PC-9 (cell line): Measurements from ENCODE around the gene PRR35. TPM values are rescaled to one million over a fixed set of nuclear protein-coding genes. Genes with fewer than 3 reads are reported as not detected.

Experiments
- BruUV-seq: library from RNA; stranded (reverse); fragments of 400-500 nt; replicated peaks from 2 replicates; lab custom pipeline; 2021; lab: Mats Ljungman, UMichigan
- CTCF ChIA-PET: fragments of 300-600 bp; sonication (Branson Sonifier 250); formaldehyde crosslinking; loops from one replicate; lab custom pipeline; 2022; ENCODE audit warnings: antibody characterized with exemption; lab: Charles Lee
- POLR2A ChIA-PET: fragments of 300-600 bp; sonication (Branson Sonifier 250); formaldehyde crosslinking; loops from one replicate; lab custom pipeline; 2022; ENCODE audit warnings: antibody characterized with exemption; ENCODE audit not compliant: unreplicated experiment; lab: Charles Lee
- DNase-seq, 2 experiments: peaks; one replicate each; pipeline versions ENCODE4 v3.0.0 to v3.0.0-alpha.2; 2015 to 2022; ENCODE audit warnings: mixed read lengths in 1 of 2
- H2AFZ ChIP-seq: fragments of 200-600 bp; sonication (generic); 2 replicates; pipeline ENCODE4 v1.8.1; 2017; ENCODE audit warnings: antibody characterized with exemption
- H3F3A ChIP-seq: fragments of 200-600 bp; sonication (generic); 2 replicates; pipeline ENCODE4 v1.8.1; 2017; ENCODE audit warnings: antibody characterized with exemption, mild to moderate bottlenecking, low read depth; ENCODE audit not compliant: insufficient read depth
- H3K27ac ChIP-seq: fragments of 200-600 bp; sonication (generic); 2 replicates; pipeline ENCODE4 v1.6.1; 2016; ENCODE audit warnings: mixed run types
- H3K27me3 ChIP-seq: fragments of 200-600 bp; sonication (generic); 2 replicates; pipeline ENCODE4 v1.6.1; 2016; ENCODE audit warnings: low read depth, mixed run types; ENCODE audit not compliant: insufficient read depth
- H3K36me3 ChIP-seq: fragments of 200-600 bp; sonication (generic); 2 replicates; pipeline ENCODE4 v1.6.1; 2016; ENCODE audit warnings: low read depth, mixed run types
- H3K4me1 ChIP-seq: fragments of 200-600 bp; sonication (generic); replicated peaks from 2 replicates; pipeline ENCODE4 v1.6.1; 2016; ENCODE audit warnings: mixed run types; ENCODE audit not compliant: insufficient read depth
- H3K4me2 ChIP-seq: fragments of 200-600 bp; sonication (generic); 2 replicates; pipeline ENCODE4 v1.6.1; 2017; ENCODE audit warnings: mixed run types
- H3K4me3 ChIP-seq: fragments of 200-600 bp; sonication (generic); 2 replicates; pipeline ENCODE4 v1.6.1; 2016; ENCODE audit warnings: mixed run types
- H3K79me2 ChIP-seq: fragments of 200-600 bp; sonication (generic); 2 replicates; pipeline ENCODE4 v1.6.1; 2017; ENCODE audit warnings: low read depth, mixed run types
- H3K9me2 ChIP-seq: fragments of 200-600 bp; sonication (generic); 2 replicates; pipeline ENCODE4 v1.8.1; 2017; ENCODE audit warnings: mild to moderate bottlenecking; ENCODE audit not compliant: insufficient read depth
- H3K9me3 ChIP-seq: fragments of 200-600 bp; sonication (generic); 2 replicates; pipeline ENCODE4 v1.8.1; 2016; ENCODE audit warnings: low read depth; ENCODE audit not compliant: insufficient read depth
- H4K20me1 ChIP-seq: fragments of 200-600 bp; sonication (generic); 2 replicates; pipeline ENCODE4 v1.8.1; 2017; ENCODE audit not compliant: insufficient read depth
- EZH2 ChIP-seq: fragments of 200-600 bp; sonication (generic); IDR thresholded peaks from 2 replicates; pipeline ENCODE4 v1.8.0; 2017; ENCODE audit warnings: antibody characterized with exemption, low read depth
- intact Hi-C: fragments of 100-400 bp; cut with micrococcal nuclease; formaldehyde crosslinking; loops from one replicate; pipeline ENCODE4 v1.10.0; 2022; ENCODE audit not compliant: unreplicated experiment
- total RNA-seq: library from RNA; stranded (reverse); gene quantifications from 2 replicates; pipeline ENCODE4 v1.2.3, GENCODE V29; 2021
- TF ChIP-seq, protein P1 (sequence below): fragments of 200-600 bp; sonication (generic); conservative IDR thresholded peaks from 2 replicates; pipeline ENCODE4 v1.6.1; 2017; ENCODE audit warnings: mixed run types, antibody characterized with exemption, mild to moderate bottlenecking, moderate library complexity

The PRR35 gene
- total RNA-seq, 1 experiment from 2014 or later = not detected

- H3K9me3 ChIP-seq = no peaks in the 10 kb centered on the region
- H3K27me3 ChIP-seq = no peaks in the 10 kb centered on the region
- ChIA-PET CTCF (no interaction called here), POLR2A (no interaction called here)
- DNase-seq = no peak
- H3K36me3 ChIP-seq = no peaks in the 10 kb centered on the region
- peaks cover 92% of the 10 kb centered on the region for H4K20me1 ChIP-seq
- BruUV-seq = no TSS peak
- peaks cover 43% of the 10 kb centered on the region for H3K4me1 ChIP-seq
- no peak for TF ChIP-seq EZH2
- TF ChIP-seq, protein P1, sequence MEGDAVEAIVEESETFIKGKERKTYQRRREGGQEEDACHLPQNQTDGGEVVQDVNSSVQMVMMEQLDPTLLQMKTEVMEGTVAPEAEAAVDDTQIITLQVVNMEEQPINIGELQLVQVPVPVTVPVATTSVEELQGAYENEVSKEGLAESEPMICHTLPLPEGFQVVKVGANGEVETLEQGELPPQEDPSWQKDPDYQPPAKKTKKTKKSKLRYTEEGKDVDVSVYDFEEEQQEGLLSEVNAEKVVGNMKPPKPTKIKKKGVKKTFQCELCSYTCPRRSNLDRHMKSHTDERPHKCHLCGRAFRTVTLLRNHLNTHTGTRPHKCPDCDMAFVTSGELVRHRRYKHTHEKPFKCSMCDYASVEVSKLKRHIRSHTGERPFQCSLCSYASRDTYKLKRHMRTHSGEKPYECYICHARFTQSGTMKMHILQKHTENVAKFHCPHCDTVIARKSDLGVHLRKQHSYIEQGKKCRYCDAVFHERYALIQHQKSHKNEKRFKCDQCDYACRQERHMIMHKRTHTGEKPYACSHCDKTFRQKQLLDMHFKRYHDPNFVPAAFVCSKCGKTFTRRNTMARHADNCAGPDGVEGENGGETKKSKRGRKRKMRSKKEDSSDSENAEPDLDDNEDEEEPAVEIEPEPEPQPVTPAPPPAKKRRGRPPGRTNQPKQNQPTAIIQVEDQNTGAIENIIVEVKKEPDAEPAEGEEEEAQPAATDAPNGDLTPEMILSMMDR = no peak
- H3K27ac ChIP-seq = no peak overlapping the region
- H3F3A ChIP-seq = peaks cover 44% of the 10 kb centered on the region; the same call in 1 of the 2 replicates
- intact Hi-C loops = loop anchor here (2.0 kb wide), 3 partner anchors 35 to 133 kb away; partner anchors contain the start of genes DECR2 and PIGQ
- H3K79me2 ChIP-seq = peaks cover 95% of the 10 kb centered on the region
- no peak overlapping the region for H3K4me2 ChIP-seq
- no peak overlapping the region for H3K4me3 ChIP-seq
- no peaks in the 10 kb centered on the region for H3K9me2 ChIP-seq
- H2AFZ ChIP-seq = no peak overlapping the region
Observed at GRCh38 chr16:533391-534123, 26.6 kb upstream of the PRR35 start.

DNA sequence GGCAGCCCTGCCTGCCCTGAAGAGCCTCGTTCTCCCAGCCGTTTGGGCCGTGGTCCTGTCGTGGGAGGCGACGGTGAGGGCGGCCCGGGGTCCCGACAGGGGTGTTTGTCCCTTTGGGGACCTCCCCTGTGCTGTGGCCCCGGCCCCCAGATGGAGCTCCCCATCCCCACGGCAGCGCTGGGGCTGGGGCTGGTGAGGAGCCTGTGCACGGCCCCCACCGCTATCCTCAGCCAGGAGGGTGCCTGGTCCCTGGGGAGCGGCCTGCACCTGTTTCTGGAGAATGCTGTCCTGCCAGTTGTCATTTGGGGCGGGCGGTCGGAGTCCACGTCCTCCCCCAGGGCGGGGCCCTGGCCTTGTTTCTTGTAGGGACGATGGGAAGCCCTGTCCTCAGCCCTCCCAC, 26.1 kb upstream of the PRR35 start:
- ChIA-PET POLR2A (no interaction called here), CTCF (no interaction called here)
- peaks cover 95% of the 10 kb centered on the region for H3K79me2 ChIP-seq
- intact Hi-C loops = loop anchor here (2.0 kb wide), 3 partner anchors 35 to 133 kb away; partner anchors contain the start of genes DECR2 and PIGQ
- H3K4me3 ChIP-seq = no peak overlapping the region
- BruUV-seq = no TSS peak
- no peaks in the 10 kb centered on the region for H3K9me2 ChIP-seq
- peak; percentile 41 to 69 for DNase-seq
- H3K4me2 ChIP-seq = peak overlapping the region; percentile 55
- H3K27ac ChIP-seq = peak overlapping the region; percentile 66; the same call in 1 of the 2 replicates
- H2AFZ ChIP-seq = no peak overlapping the region
- TF ChIP-seq EZH2 = no peak
- TF ChIP-seq, protein P1 = no peak
- peaks cover 38% of the 10 kb centered on the region; the same call in 1 of the 2 replicates for H3F3A ChIP-seq
- peaks cover 91% of the 10 kb centered on the region for H4K20me1 ChIP-seq
- no peaks in the 10 kb centered on the region for H3K9me3 ChIP-seq
- H3K4me1 ChIP-seq = peaks cover 40% of the 10 kb centered on the region
- H3K27me3 ChIP-seq = no peaks in the 10 kb centered on the region
- H3K36me3 ChIP-seq = no peaks in the 10 kb centered on the region

DNA sequence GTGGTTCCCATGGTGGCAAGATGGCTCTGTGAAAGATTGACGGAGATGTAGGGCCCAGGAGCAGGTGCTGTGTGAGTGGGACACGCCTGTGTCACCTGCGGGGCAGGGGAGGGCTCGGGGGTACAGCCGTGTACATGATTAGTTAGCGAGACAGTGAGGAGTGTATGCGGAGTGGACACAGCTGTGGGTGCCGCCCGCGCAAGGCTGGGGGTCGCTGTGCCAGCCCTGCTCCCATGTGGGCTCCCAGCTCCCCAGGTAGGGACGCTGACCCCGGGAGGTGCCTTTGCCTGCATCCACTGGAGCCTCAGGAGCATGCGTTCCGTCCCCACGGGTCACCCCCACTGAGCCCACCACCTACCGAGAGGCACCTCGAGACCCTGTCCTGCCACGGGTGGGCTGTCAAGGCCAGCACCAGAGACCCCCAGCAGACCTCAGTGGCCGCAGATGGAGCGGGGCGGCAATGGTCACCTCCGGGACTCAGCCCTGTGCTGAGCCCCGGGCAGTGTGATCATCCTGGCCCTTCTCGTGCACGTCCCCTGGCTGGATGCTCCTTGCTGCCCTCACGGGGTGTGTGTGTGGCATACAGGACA, 25.2 kb upstream of the PRR35 start:
- DNase-seq = no peak
- no peak for TF ChIP-seq EZH2
- TF ChIP-seq, protein P1 = no peak; the same call in 1 of the 2 replicates

More for the DNA sequence above, 25.2 kb upstream of the PRR35 start:
- Histone ChIP-seq H3K79me2 (peaks cover 95% of the 10 kb centered on the region), H4K20me1 (peaks cover 91% of the 10 kb centered on the region), H2AFZ (no peak overlapping the region), H3K9me3 (no peaks in the 10 kb centered on the region), H3K36me3 (no peaks in the 10 kb centered on the region), H3K4me3 (no peak overlapping the region), H3K9me2 (no peaks in the 10 kb centered on the region), H3K4me1 (peaks cover 33% of the 10 kb centered on the region), H3F3A (peaks cover 34% of the 10 kb centered on the region; the same call in 1 of the 2 replicates), H3K27ac (peak overlapping the region; percentile 66), H3K4me2 (peak overlapping the region; percentile 55), H3K27me3 (no peaks in the 10 kb centered on the region)
- CTCF ChIA-PET = interaction anchor here (0.6 kb wide), 1 partner anchor 143 kb away, joined by 3 read pairs; no protein-coding TSS in a partner anchor
- BruUV-seq = no TSS peak
- POLR2A ChIA-PET = interaction anchor here (0.7 to 1.0 kb wide), 2 partner anchors 9 to 34 kb away, joined by 3 to 5 read pairs; no protein-coding TSS in a partner anchor
- intact Hi-C loops = loop anchor here (2.0 kb wide), 3 partner anchors 34 to 134 kb away; partner anchors contain the start of genes DECR2 and PIGQ
